ENCODE results near the gene GBX1. TPM values are rescaled to one million over a fixed set of nuclear protein-coding genes. Genes with fewer than 3 reads are reported as not detected.

The GBX1 gene
- total RNA-seq: not detected in 2 replicates

- peaks cover 57% of the 10 kb centered on the region for H3K27me3 ChIP-seq (ENCODE audit: control insufficient read depth, insufficient read depth, low read length)
- no peaks in the 10 kb centered on the region for H3K36me3 ChIP-seq (ENCODE audit: control insufficient read depth, insufficient read depth, low read length)
- no peak for TF ChIP-seq CTCF (IDR thresholded peaks at IDR 0.05; ENCODE audit: insufficient read depth, low read length, poor library complexity, severe bottlenecking)
- no peak for DNase-seq (ENCODE audit: low read depth)
- H3K4me3 ChIP-seq (ENCODE audit: low read depth, low read length): peak within 1 kb of the TSS; percentile 16
These were observed at the start of gene GBX1 for GRCh38 chr7:151167197-151167961. Gene GBX1, minus strand, starts transcription at chr7:151167694. Its CDS starts 146 bp downstream, at chr7:151167548.

- Histone ChIP-seq H3K27me3 (ENCODE audit: control insufficient read depth, insufficient read depth, low read length) (no peaks in the 10 kb centered on the region), H3K36me3 (ENCODE audit: control insufficient read depth, insufficient read depth, low read length) (peaks cover 3% of the 10 kb centered on the region), H3K4me3 (ENCODE audit: low read depth, low read length) (no peak overlapping the region)
- DNase-seq (ENCODE audit: low read depth): no peak
- TF ChIP-seq CTCF (IDR thresholded peaks at IDR 0.05; ENCODE audit: insufficient read depth, low read length, poor library complexity, severe bottlenecking): no peak
These were observed 47.9 kb upstream of the GBX1 start for GRCh38 chr7:151215396-151215795.

GRCh38 chr7:151213826-151214225 lies 46.3 kb upstream of the GBX1 start:
- no peak for TF ChIP-seq CTCF (IDR thresholded peaks at IDR 0.05; ENCODE audit: insufficient read depth, low read length, poor library complexity, severe bottlenecking)
- H3K27me3 ChIP-seq (ENCODE audit: control insufficient read depth, insufficient read depth, low read length): no peaks in the 10 kb centered on the region
- DNase-seq (ENCODE audit: low read depth): no peak
- peaks cover 3% of the 10 kb centered on the region for H3K36me3 ChIP-seq (ENCODE audit: control insufficient read depth, insufficient read depth, low read length)
- no peak overlapping the region for H3K4me3 ChIP-seq (ENCODE audit: low read depth, low read length)

- DNase-seq (ENCODE audit: low read depth): no peak
- no peak for TF ChIP-seq CTCF (IDR thresholded peaks at IDR 0.05; ENCODE audit: insufficient read depth, low read length, poor library complexity, severe bottlenecking)
- H3K27me3 ChIP-seq (ENCODE audit: control insufficient read depth, insufficient read depth, low read length): peaks cover 2% of the 10 kb centered on the region
- H3K4me3 ChIP-seq (ENCODE audit: low read depth, low read length): no peak overlapping the region
- no peaks in the 10 kb centered on the region for H3K36me3 ChIP-seq (ENCODE audit: control insufficient read depth, insufficient read depth, low read length)
These were observed 45.1 kb upstream of the GBX1 start for GRCh38 chr7:151212626-151213025.

GRCh38 chr7:151211155-151211772 lies 43.8 kb upstream of the GBX1 start:
- no peaks in the 10 kb centered on the region for H3K36me3 ChIP-seq (ENCODE audit: control insufficient read depth, insufficient read depth, low read length)
- no peak for DNase-seq (ENCODE audit: low read depth)
- no peak overlapping the region for H3K4me3 ChIP-seq (ENCODE audit: low read depth, low read length)
- H3K27me3 ChIP-seq (ENCODE audit: control insufficient read depth, insufficient read depth, low read length): peaks cover 2% of the 10 kb centered on the region
- TF ChIP-seq CTCF (IDR thresholded peaks at IDR 0.05; ENCODE audit: insufficient read depth, low read length, poor library complexity, severe bottlenecking): no peak

Data from kidney epithelial cell (primary cell).